T-cell (primary cell): Measurements from ENCODE around the gene FAM114A1. TPM values are rescaled to one million over a fixed set of nuclear protein-coding genes. Genes with fewer than 3 reads are reported as not detected.

ENCODE experiments used
- ATAC-seq, 4 experiments: fragments of 200-7000 bp in 3 of 4; fragments of 150-1000 bp in 1 of 4; cut with Tn5 transposase; replicated peaks in 1 of 4; 1 replicate in 3 of 4; 2 replicates in 1 of 4; pipeline ENCODE4 v1.10.0; 2021; ENCODE audit warnings: moderate library complexity in 3 of 4, mild to moderate bottlenecking in 2 of 4, moderate number of reproducible peaks in 1 of 4
- CTCF ChIA-PET, 2 donors: fragments of 300-600 bp; sonication (Branson Sonifier 250); formaldehyde crosslinking; loops; one replicate each; lab custom pipeline; 2022; ENCODE audit warnings: antibody characterized with exemption in 2 of 2; lab: Charles Lee
- POLR2A ChIA-PET, 2 donors: fragments of 300-600 bp; sonication (Branson Sonifier 250); formaldehyde crosslinking; loops; one replicate each; lab custom pipeline; 2022; ENCODE audit warnings: antibody characterized with exemption in 2 of 2; lab: Charles Lee
- DNase-seq, 35 experiments: peaks; one replicate each; pipeline versions ENCODE4 v3.0.0 to v3.0.0-alpha.2; 2013 to 2023
- H3K27ac ChIP-seq: one replicate; pipeline ENCODE4 v1.5.1; 2013; ENCODE audit warnings: low read length
- H3K27me3 ChIP-seq, 2 experiments: replicated peaks in 1 of 2; 1 replicate in 1 of 2; 2 replicates in 1 of 2; pipeline versions ENCODE4 v1.6.1 to v1.7.0; 2013; ENCODE audit warnings: low read length in 1 of 2, mixed read lengths in 1 of 2; ENCODE audit not compliant: control insufficient read depth in 2 of 2, insufficient read depth in 2 of 2; ENCODE audit errors: extremely low read depth in 1 of 2
- H3K36me3 ChIP-seq, 2 donors: 1 replicate in 1 of 2; 2 replicates in 1 of 2; pipeline versions ENCODE4 v1.6.1 to v1.7.0; 2013; ENCODE audit warnings: low read length in 1 of 2; ENCODE audit not compliant: control insufficient read depth in 2 of 2, insufficient read depth in 1 of 2; ENCODE audit errors: extremely low read depth in 1 of 2
- H3K4me1 ChIP-seq, 2 experiments: 1 replicate in 1 of 2; 2 replicates in 1 of 2; pipeline versions ENCODE4 v1.6.1 to v1.7.0; 2013; ENCODE audit warnings: low read length in 2 of 2, mixed read lengths in 1 of 2; ENCODE audit not compliant: insufficient read depth in 2 of 2, control insufficient read depth in 1 of 2; ENCODE audit errors: extremely low read depth in 1 of 2
- H3K4me3 ChIP-seq, 2 donors: 1 replicate in 1 of 2; 2 replicates in 1 of 2; pipeline versions ENCODE4 v1.5.1 to v1.7.0; 2013; ENCODE audit warnings: mild to moderate bottlenecking in 2 of 2, low read length in 1 of 2, moderate library complexity in 1 of 2; ENCODE audit not compliant: control insufficient read depth in 1 of 2; ENCODE audit errors: extremely low read depth in 1 of 2
- H3K9me3 ChIP-seq: 2 replicates; pipeline ENCODE4 v1.7.0; 2013
- H3K27ac Mint-ChIP-seq, 2 donors: one replicate each; pipeline ENCODE4 v1.8.0; 2020 to 2021; ENCODE audit warnings: mild to moderate bottlenecking in 2 of 2, mixed read lengths in 2 of 2
- H3K27me3 Mint-ChIP-seq, 2 donors: one replicate each; pipeline ENCODE4 v1.8.0; 2021 to 2022; ENCODE audit warnings: mixed read lengths in 2 of 2
- H3K36me3 Mint-ChIP-seq: one replicate; pipeline ENCODE4 v1.8.0; 2021; ENCODE audit warnings: mixed read lengths
- H3K4me1 Mint-ChIP-seq, 3 donors: one replicate each; pipeline ENCODE4 v1.8.0; 2020 to 2022; ENCODE audit warnings: mixed read lengths in 3 of 3, mild to moderate bottlenecking in 1 of 3
- H3K4me3 Mint-ChIP-seq, 3 donors: one replicate each; pipeline ENCODE4 v1.8.0; 2020 to 2022; ENCODE audit warnings: mild to moderate bottlenecking in 3 of 3, mixed read lengths in 3 of 3, moderate library complexity in 3 of 3
- H3K9me3 Mint-ChIP-seq, 3 donors: one replicate each; pipeline ENCODE4 v1.8.0; 2020 to 2022; ENCODE audit warnings: mixed read lengths in 3 of 3
- WGBS: methylation state at CpG from one replicate; pipeline ENCODE4 v1.1.5; 2013; ENCODE audit warnings: missing lambda C conversion rate; ENCODE audit not compliant: insufficient coverage; 5-methylcytosine and 5-hydroxymethylcytosine counted together
- total RNA-seq, 35 experiments: library from RNA in 6 of 35; stranded (reverse) in 6 of 35; fragments of 120-200 nt in 1 of 35; gene quantifications; one replicate each; pipeline versions ENCODE4 v1.2.1 to v1.2.4 and lab custom pipeline; 2013 to 2026

The FAM114A1 gene
- total RNA-seq, 5 donors from 2014 or later (not counting 1 experiment from before 2014, with no cell fraction given) = 0.35 to 0.79 (median 0.39) TPM; not detected in 1

DNA sequence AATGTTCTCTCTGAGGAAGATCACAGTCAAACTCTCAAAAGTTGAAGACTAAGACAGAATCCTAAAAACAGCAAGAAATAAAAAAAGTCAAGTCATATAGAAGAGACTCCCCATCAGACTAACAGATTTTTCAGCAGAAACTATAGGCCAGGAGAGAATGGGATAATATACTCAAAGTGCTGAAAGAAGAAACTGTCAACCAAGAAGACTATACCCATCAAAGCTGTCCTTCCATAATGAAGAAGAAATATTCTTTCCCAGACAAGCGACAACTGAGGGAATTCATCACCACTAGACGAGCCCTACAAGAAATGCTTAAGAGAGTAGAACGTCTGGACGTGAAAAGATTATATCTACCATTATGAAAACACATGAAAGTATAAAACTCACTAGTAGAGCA is 33.0 kb upstream of the FAM114A1 start:
- H3K27ac Mint-ChIP-seq = no peak overlapping the region
- Histone ChIP-seq H3K4me1 (peaks cover 3 to 4% of the 10 kb centered on the region in 2 experiments), H3K27ac (no peak overlapping the region), H3K36me3 (no peaks in the 10 kb centered on the region), H3K4me3 (no peak overlapping the region), H3K9me3 (no peaks in the 10 kb centered on the region), H3K27me3 (no peaks in the 10 kb centered on the region)
- no peak for ATAC-seq
- POLR2A ChIA-PET = interaction anchor here in 1 of 2 donors (0.6 kb wide), 1 partner anchor 11 kb away, joined by 8 read pairs; no protein-coding TSS in a partner anchor
- H3K4me3 Mint-ChIP-seq = no peak overlapping the region
- H3K36me3 Mint-ChIP-seq = peaks cover 29% of the 10 kb centered on the region
- no CpG with 5 or more reads among the region's 4 CpGs for WGBS
- CTCF ChIA-PET = interaction anchor here in 1 of 2 donors (1.7 kb wide), 1 partner anchor 27 kb away, joined by 4 read pairs; no protein-coding TSS in a partner anchor
- no peak for DNase-seq
- H3K27me3 Mint-ChIP-seq = no peaks in the 10 kb centered on the region
- H3K9me3 Mint-ChIP-seq = peaks cover 13 to 16% (median 14%) of the 10 kb centered on the region in 3 donors
- H3K4me1 Mint-ChIP-seq = peaks cover 20 to 35% (median 22%) of the 10 kb centered on the region in 3 donors

DNA sequence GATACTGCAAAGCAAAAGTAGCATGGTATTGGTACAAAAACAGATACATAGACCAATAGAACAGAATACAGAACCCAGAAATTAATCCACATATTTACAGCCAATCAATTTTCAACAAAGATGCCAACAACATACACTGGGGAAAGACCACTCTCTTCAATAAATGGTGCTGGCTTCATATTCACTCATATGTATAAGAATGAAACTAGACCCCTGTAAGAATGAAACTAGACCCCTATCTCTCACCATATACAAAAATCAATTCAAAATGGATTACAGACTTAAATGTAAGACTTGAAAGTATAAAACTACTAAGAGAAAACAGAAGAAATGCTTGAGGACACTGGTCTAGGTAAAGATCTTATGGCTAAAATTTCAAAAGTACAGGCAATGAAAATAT is 30.3 kb upstream of the FAM114A1 start:
- no peaks in the 10 kb centered on the region for H3K27me3 ChIP-seq
- H3K4me3 ChIP-seq = no peak overlapping the region
- no peaks in the 10 kb centered on the region for H3K36me3 ChIP-seq
- ChIA-PET CTCF (no interaction called here), POLR2A (interaction anchor here in 1 of 2 donors (0.7 kb wide), 1 partner anchor 709 kb away, joined by 3 read pairs; no protein-coding TSS in a partner anchor)
- Mint-ChIP-seq H3K27me3 (no peaks in the 10 kb centered on the region), H3K4me3 (peak overlapping the region; percentile 0 to 50 (median 0)), H3K36me3 (peaks cover 23% of the 10 kb centered on the region), H3K27ac (peak overlapping the region; percentile 50 to 71), H3K9me3 (peaks cover 13 to 16% (median 14%) of the 10 kb centered on the region in 3 donors), H3K4me1 (peaks cover 20 to 27% (median 22%) of the 10 kb centered on the region in 3 donors)
- H3K27ac ChIP-seq = no peak overlapping the region
- H3K9me3 ChIP-seq = no peaks in the 10 kb centered on the region
- no peak for DNase-seq
- no peak for ATAC-seq
- peaks cover 3 to 4% of the 10 kb centered on the region in 2 experiments for H3K4me1 ChIP-seq

DNA sequence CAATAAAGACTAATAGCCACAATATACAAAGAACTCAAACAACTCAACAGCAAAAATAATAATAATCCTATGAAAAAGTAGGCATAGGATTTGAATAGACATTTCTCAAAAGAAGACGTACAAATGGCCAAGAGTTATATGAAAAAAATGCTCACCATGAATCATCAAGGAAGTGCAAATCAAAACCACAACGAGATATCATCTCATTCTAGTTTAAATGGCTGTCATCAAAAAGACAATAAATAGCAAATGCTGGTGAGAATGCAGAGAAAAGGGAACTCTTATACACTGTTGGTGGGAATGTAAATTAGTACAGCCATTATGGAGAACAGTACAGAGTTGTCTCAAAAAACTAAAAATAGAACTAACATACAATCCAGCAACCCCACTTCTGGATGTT is 29.8 kb upstream of the FAM114A1 start:
- WGBS = no CpG with 5 or more reads among the region's 2 CpGs
- H3K4me1 Mint-ChIP-seq = peaks cover 20 to 27% (median 22%) of the 10 kb centered on the region in 3 donors
- POLR2A ChIA-PET = no interaction called here
- Histone ChIP-seq H3K27me3 (no peaks in the 10 kb centered on the region), H3K4me3 (no peak overlapping the region), H3K36me3 (no peaks in the 10 kb centered on the region), H3K9me3 (no peaks in the 10 kb centered on the region), H3K27ac (no peak overlapping the region), H3K4me1 (peaks cover 0 to 4% of the 10 kb centered on the region in 2 experiments)
- no peaks in the 10 kb centered on the region for H3K27me3 Mint-ChIP-seq
- DNase-seq = peak in 1 of 35 experiments; percentile 48
- CTCF ChIA-PET = no interaction called here
- peak; percentile 75 to 95 (median 89) for ATAC-seq
- H3K27ac Mint-ChIP-seq = peak overlapping the region; percentile 50 to 71
- peaks cover 23% of the 10 kb centered on the region for H3K36me3 Mint-ChIP-seq
- H3K9me3 Mint-ChIP-seq = peaks cover 13 to 16% (median 14%) of the 10 kb centered on the region in 3 donors
- peak overlapping the region; percentile 0 to 50 (median 17) for H3K4me3 Mint-ChIP-seq

DNA sequence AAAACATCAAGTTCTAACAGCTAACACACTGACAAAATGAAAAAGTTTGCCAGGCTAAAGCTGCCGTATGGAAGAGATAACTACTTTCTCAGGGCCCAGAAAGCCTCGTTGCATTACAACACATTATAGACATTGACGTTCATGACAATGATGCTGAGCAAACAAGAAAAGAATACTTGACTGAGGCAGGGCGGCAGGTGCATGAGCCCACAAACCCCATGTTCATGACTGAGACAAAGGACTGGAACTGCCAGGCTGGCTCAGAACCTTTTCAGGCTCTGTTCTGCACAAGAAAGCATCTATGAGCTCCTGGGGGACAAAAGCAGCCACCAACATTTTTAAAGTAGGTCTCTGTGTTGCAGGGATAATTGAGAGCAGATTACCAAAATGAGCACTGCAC is 24.6 kb upstream of the FAM114A1 start:
- ChIA-PET POLR2A (interaction anchor here in 1 of 2 donors (0.9 kb wide), 1 partner anchor 13 kb away, joined by 3 read pairs; no protein-coding TSS in a partner anchor), CTCF (interaction anchor here (0.5 to 0.6 kb wide), 2 partner anchors 17 to 82 kb away, joined by 4 to 8 read pairs; no protein-coding TSS in a partner anchor)
- WGBS = 92% methylated on average over 4 of the region's 4 CpGs
- Mint-ChIP-seq H3K36me3 (peaks cover 20% of the 10 kb centered on the region), H3K4me3 (no peak overlapping the region), H3K27ac (no peak overlapping the region), H3K4me1 (peaks cover 10 to 14% (median 12%) of the 10 kb centered on the region in 3 donors), H3K9me3 (peaks cover 0 to 6% (median 0%) of the 10 kb centered on the region in 3 donors), H3K27me3 (no peaks in the 10 kb centered on the region)
- no peaks in the 10 kb centered on the region for H3K27me3 ChIP-seq
- ATAC-seq (no peak), DNase-seq (no peak)
- no peak overlapping the region for H3K4me3 ChIP-seq
- no peaks in the 10 kb centered on the region for H3K36me3 ChIP-seq
- H3K9me3 ChIP-seq = no peaks in the 10 kb centered on the region
- H3K4me1 ChIP-seq = peaks cover 0 to 4% of the 10 kb centered on the region in 2 experiments
- no peak overlapping the region for H3K27ac ChIP-seq

DNA sequence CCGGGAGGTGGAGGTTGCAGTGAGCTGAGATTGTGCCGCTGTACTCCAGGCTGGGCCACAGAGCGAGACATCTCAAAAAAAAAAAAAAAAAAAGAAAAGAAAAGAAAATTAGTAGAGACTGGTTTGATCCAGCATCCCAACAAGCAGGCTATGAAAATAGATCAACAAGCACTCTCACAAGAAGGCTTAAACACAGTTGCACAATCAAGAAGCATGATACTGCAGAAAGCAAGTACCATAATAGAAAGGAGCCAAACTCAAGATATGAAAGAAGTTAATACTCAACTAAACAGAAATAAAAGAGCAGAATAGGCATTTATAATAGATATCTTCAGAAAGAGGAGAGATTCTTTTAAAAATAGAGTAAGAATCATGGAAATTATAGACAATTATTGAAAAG is 21.6 kb upstream of the FAM114A1 start:
- Mint-ChIP-seq H3K27me3 (no peaks in the 10 kb centered on the region), H3K36me3 (peaks cover 39% of the 10 kb centered on the region), H3K4me3 (no peak overlapping the region), H3K9me3 (peaks cover 11 to 20% (median 15%) of the 10 kb centered on the region in 3 donors), H3K27ac (no peak overlapping the region), H3K4me1 (peaks cover 0 to 4% (median 3%) of the 10 kb centered on the region in 3 donors)
- Histone ChIP-seq H3K27ac (no peak overlapping the region), H3K9me3 (no peaks in the 10 kb centered on the region), H3K4me3 (no peak overlapping the region), H3K4me1 (no peaks in the 10 kb centered on the region), H3K36me3 (no peaks in the 10 kb centered on the region), H3K27me3 (no peaks in the 10 kb centered on the region)
- no peak for ATAC-seq
- ChIA-PET POLR2A (interaction anchor here in 1 of 2 donors (0.7 kb wide), 1 partner anchor 11 kb away, joined by 8 read pairs; no protein-coding TSS in a partner anchor), CTCF (interaction anchor here (0.6 to 1.1 kb wide), 3 partner anchors 79 to 335 kb away, joined by 6 to 8 read pairs (median 7); no protein-coding TSS in a partner anchor)
- WGBS = no CpG with 5 or more reads among the region's 3 CpGs
- no peak for DNase-seq

DNA sequence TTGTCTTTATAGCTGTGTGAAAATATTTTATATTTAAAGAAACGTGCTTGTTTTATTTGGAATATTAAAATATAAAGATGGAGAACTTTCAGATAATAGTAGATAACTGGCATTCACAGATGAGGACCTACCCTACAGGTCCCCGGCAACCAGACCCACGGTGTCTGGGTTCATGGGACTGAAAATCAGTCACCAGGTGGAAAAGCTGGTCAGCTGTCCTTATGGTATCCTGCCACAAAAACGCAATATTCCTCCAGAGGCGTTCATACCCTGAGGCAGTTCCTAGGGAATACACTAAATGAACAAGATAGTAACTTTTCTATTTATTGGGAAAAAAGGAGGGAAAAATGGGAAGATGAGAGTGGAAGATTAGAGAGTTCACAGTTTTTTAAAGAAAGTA is 12.1 kb upstream of the FAM114A1 start:
- no peaks in the 10 kb centered on the region for H3K27me3 Mint-ChIP-seq
- peak overlapping the region; percentile 69 to 82 (median 81) for H3K4me3 Mint-ChIP-seq
- no peak for DNase-seq
- no peaks in the 10 kb centered on the region for H3K36me3 ChIP-seq
- no peak overlapping the region for H3K4me3 ChIP-seq
- peaks cover 34 to 41% (median 38%) of the 10 kb centered on the region in 3 donors for H3K4me1 Mint-ChIP-seq
- H3K27ac Mint-ChIP-seq = peak overlapping the region; percentile 89 to 96
- H3K9me3 Mint-ChIP-seq = peaks cover 0 to 4% (median 0%) of the 10 kb centered on the region in 3 donors
- no peaks in the 10 kb centered on the region for H3K9me3 ChIP-seq
- H3K36me3 Mint-ChIP-seq = peaks cover 5% of the 10 kb centered on the region
- WGBS = 94% methylated on average over 2 of the region's 5 CpGs
- ChIA-PET POLR2A (interaction anchor here in 1 of 2 donors (0.6 to 1.2 kb wide), 3 partner anchors 12 to 176 kb away, joined by 3 to 4 read pairs (median 3); partner anchors contain the start of gene TLR1), CTCF (interaction anchor here (1.1 to 2.7 kb wide), 10 partner anchors 9 to 676 kb away, joined by 3 to 23 read pairs (median 4); partner anchors contain the start of genes TLR10 (in 2 of the 2) and TLR1 (in 1 of the 2))
- H3K4me1 ChIP-seq = peaks cover 12 to 20% of the 10 kb centered on the region in 2 experiments
- no peaks in the 10 kb centered on the region for H3K27me3 ChIP-seq
- no peak for ATAC-seq
- peak overlapping the region; percentile 30 for H3K27ac ChIP-seq
